ENCODE measurements around the gene OR13J1. TPM values are rescaled to one million over a fixed set of nuclear protein-coding genes. Genes with fewer than 3 reads are reported as not detected.

OR13J1 gene
- total RNA-seq, 1 donor from 2014 or later: not detected

- ATAC-seq (ENCODE audit: low read depth) (peak; percentile 58), DNase-seq (peak; percentile 74)
- intact Hi-C loops (cut with micrococcal nuclease): loop anchor here (1.0 to 5.0 kb wide), 9 partner anchors 35 to 402 kb away; partner anchors contain the start of genes CCDC107, HINT2 and RMRP
- H3K4me1 Mint-ChIP-seq: no peaks in the 10 kb centered on the region
- ChIA-PET POLR2A (interaction anchor here (1.0 to 1.1 kb wide), 2 partner anchors 56 to 92 kb away, joined by 4 read pairs; no protein-coding TSS in a partner anchor), CTCF (interaction anchor here (0.7 to 3.2 kb wide), 42 partner anchors 9 to 279 kb away, joined by 3 to 114 read pairs (median 4); partner anchors contain the start of genes HINT2, NPR2, SPAG8 and TMEM8B)
- peaks cover 10% of the 10 kb centered on the region for H3K27me3 Mint-ChIP-seq
- no peak overlapping the region for H3K4me3 Mint-ChIP-seq
- H3K27ac Mint-ChIP-seq: no peak overlapping the region
- H3K9me3 Mint-ChIP-seq: peaks cover 6% of the 10 kb centered on the region
- TF ChIP-seq CTCF (IDR thresholded peaks at IDR 0.05): no peak
- peaks cover 2% of the 10 kb centered on the region for H3K36me3 Mint-ChIP-seq (ENCODE audit: low read depth)
Observed at GRCh38 chr9:35882263-35882848, 12.2 kb upstream of the OR13J1 start.

- ChIA-PET POLR2A (no interaction called here), CTCF (interaction anchor here (1.1 kb wide), 1 partner anchor 393 kb away, joined by 3 read pairs; no protein-coding TSS in a partner anchor)
- no peak for TF ChIP-seq CTCF (IDR thresholded peaks at IDR 0.05)
- Mint-ChIP-seq H3K27me3 (peaks cover 8% of the 10 kb centered on the region), H3K4me3 (no peak overlapping the region), H3K4me1 (no peaks in the 10 kb centered on the region), H3K9me3 (peaks cover 9% of the 10 kb centered on the region), H3K36me3 (ENCODE audit: low read depth) (peaks cover 2% of the 10 kb centered on the region), H3K27ac (no peak overlapping the region)
- intact Hi-C loops (cut with micrococcal nuclease): no loop called here
- ATAC-seq (ENCODE audit: low read depth): no peak
- DNase-seq: no peak
Observed at GRCh38 chr9:35872505-35872904, 2.3 kb upstream of the OR13J1 start.

GRCh38 chr9:35871545-35871944 lies 1.3 kb upstream of the OR13J1 start:
- POLR2A ChIA-PET: interaction anchor here (0.6 kb wide), 1 partner anchor 114 kb away, joined by 6 read pairs; no protein-coding TSS in a partner anchor
- TF ChIP-seq CTCF (IDR thresholded peaks at IDR 0.05): no peak
- DNase-seq (no peak), ATAC-seq (ENCODE audit: low read depth) (no peak)
- H3K36me3 Mint-ChIP-seq (ENCODE audit: low read depth): no peaks in the 10 kb centered on the region
- intact Hi-C loops (cut with micrococcal nuclease): no loop called here
- peaks cover 6% of the 10 kb centered on the region for H3K27me3 Mint-ChIP-seq
- H3K27ac Mint-ChIP-seq: no peak overlapping the region
- peaks cover 4% of the 10 kb centered on the region for H3K9me3 Mint-ChIP-seq
- no peaks in the 10 kb centered on the region for H3K4me1 Mint-ChIP-seq
- CTCF ChIA-PET: no interaction called here
- H3K4me3 Mint-ChIP-seq: no peak overlapping the region

- no peak for ATAC-seq (ENCODE audit: low read depth)
- POLR2A ChIA-PET: no interaction called here
- Mint-ChIP-seq H3K4me1 (no peaks in the 10 kb centered on the region), H3K27ac (no peak overlapping the region), H3K36me3 (ENCODE audit: low read depth) (no peaks in the 10 kb centered on the region), H3K9me3 (no peaks in the 10 kb centered on the region), H3K4me3 (no peak overlapping the region), H3K27me3 (peaks cover 2% of the 10 kb centered on the region)
- intact Hi-C loops (cut with micrococcal nuclease): no loop called here
- TF ChIP-seq CTCF (IDR thresholded peaks at IDR 0.05): no peak
- DNase-seq: no peak
- CTCF ChIA-PET: no interaction called here
Observed at GRCh38 chr9:35869621-35870216, 482 bp downstream of the OR13J1 start.

- ChIA-PET POLR2A (no interaction called here), CTCF (interaction anchor here (1.5 kb wide), 1 partner anchor 13 kb away, joined by 4 read pairs; no protein-coding TSS in a partner anchor)
- Mint-ChIP-seq H3K4me3 (no peak overlapping the region), H3K4me1 (no peaks in the 10 kb centered on the region), H3K36me3 (ENCODE audit: low read depth) (no peaks in the 10 kb centered on the region), H3K27me3 (peaks cover 2% of the 10 kb centered on the region), H3K9me3 (no peaks in the 10 kb centered on the region), H3K27ac (no peak overlapping the region)
- intact Hi-C loops (cut with micrococcal nuclease): no loop called here
- no peak for TF ChIP-seq CTCF (IDR thresholded peaks at IDR 0.05)
- DNase-seq (no peak), ATAC-seq (ENCODE audit: low read depth) (no peak)
Observed at GRCh38 chr9:35868933-35869332, 1.3 kb downstream of the OR13J1 start.
